Activated effector memory CD4-positive, alpha-beta T cell treated with anti-CD3 and anti-CD28 coated beads, Interleukin-2, amount 50 U/mL, for 16 hours (primary cell): ENCODE results near the gene MYOZ1.
"Not testable (repeated sequence)": the region's sequence is repeated elsewhere in the genome, so short reads cannot be mapped to it uniquely, and the experiment has no call there.

Experiments
- DNase-seq: peaks from one replicate; pipeline ENCODE4 v3.0.0-alpha.2; 2020

MYOZ1 gene

GRCh38 chr10:73641328-73642060, at the start of gene MYOZ1:
TSS of gene MYOZ1 (minus strand) at chr10:73641474. CDS start at chr10:73640017, 1,457 bp downstream.
- no peak for DNase-seq

- DNase-seq = not testable (repeated sequence)
Observed at GRCh38 chr10:73690755-73691154, 49.5 kb upstream of the MYOZ1 start.

GRCh38 chr10:73689596-73689995, 48.3 kb upstream of the MYOZ1 start:
- DNase-seq = not testable (repeated sequence)

- not testable (repeated sequence) for DNase-seq
Observed at GRCh38 chr10:73687641-73688040, 46.4 kb upstream of the MYOZ1 start.

- DNase-seq = not testable (repeated sequence)
Observed at GRCh38 chr10:73674546-73674945, 33.3 kb upstream of the MYOZ1 start.

GRCh38 chr10:73668378-73668777, 27.1 kb upstream of the MYOZ1 start:
- not testable (repeated sequence) for DNase-seq

- not testable (repeated sequence) for DNase-seq
Observed at GRCh38 chr10:73666153-73666809, 25.0 kb upstream of the MYOZ1 start.

- not testable (repeated sequence) for DNase-seq
Observed at GRCh38 chr10:73665581-73665980, 24.3 kb upstream of the MYOZ1 start.

- DNase-seq = not testable (repeated sequence)
Observed at GRCh38 chr10:73664156-73665040, 23.1 kb upstream of the MYOZ1 start.

GRCh38 chr10:73663621-73664020, 22.3 kb upstream of the MYOZ1 start:
- not testable (repeated sequence) for DNase-seq

- DNase-seq = not testable (repeated sequence)
Observed at GRCh38 chr10:73662705-73663104, 21.4 kb upstream of the MYOZ1 start.

GRCh38 chr10:73655990-73656298, 14.7 kb upstream of the MYOZ1 start, which contains the start of gene SYNPO2L:
TSS of gene SYNPO2L (minus strand) at chr10:73656029. CDS start at chr10:73655922, 107 bp downstream.
- no peak for DNase-seq

- no peak for DNase-seq
Observed at GRCh38 chr10:73655257-73655989, 14.1 kb upstream of the MYOZ1 start.

GRCh38 chr10:73653701-73654100, 12.4 kb upstream of the MYOZ1 start:
- DNase-seq = no peak

GRCh38 chr10:73653195-73653594, 11.9 kb upstream of the MYOZ1 start:
- no peak for DNase-seq

- no peak for DNase-seq
Observed at GRCh38 chr10:73650537-73651331, 9.5 kb upstream of the MYOZ1 start.

- no peak for DNase-seq
Observed at GRCh38 chr10:73649876-73650536, 8.7 kb upstream of the MYOZ1 start.

- no peak for DNase-seq
Observed at GRCh38 chr10:73648975-73649829, 7.9 kb upstream of the MYOZ1 start.

- DNase-seq = no peak
Observed at GRCh38 chr10:73647875-73648651, 6.8 kb upstream of the MYOZ1 start.
